Testis (tissue), 3 donors: ENCODE measurements around the gene USE1. TPM values are rescaled to one million over a fixed set of nuclear protein-coding genes. Genes with fewer than 3 reads are reported as not detected.

ENCODE experiments used
- DNase-seq: peaks from one replicate; pipeline ENCODE4 v3.0.0-alpha.2; 2019
- H3K27ac ChIP-seq, 2 donors: fragments of 200-600 bp; sonication (generic); one replicate each; pipeline ENCODE4 v1.5.1; 2019
- H3K27me3 ChIP-seq: fragments of 200-600 bp; sonication (generic); one replicate; pipeline ENCODE4 v1.5.1; 2019
- H3K36me3 ChIP-seq: fragments of 200-600 bp; sonication (generic); one replicate; pipeline ENCODE4 v1.5.1; 2017; ENCODE audit warnings: low read depth; ENCODE audit errors: missing control alignments
- H3K4me1 ChIP-seq: fragments of 200-600 bp; sonication (generic); one replicate; pipeline ENCODE4 v1.5.1; 2019
- H3K4me3 ChIP-seq, 2 donors: fragments of 200-600 bp; sonication (generic); one replicate each; pipeline ENCODE4 v1.5.1; 2017 to 2019
- H3K9me3 ChIP-seq: fragments of 200-600 bp; sonication (generic); one replicate; pipeline ENCODE4 v1.5.1; 2017
- CTCF ChIP-seq, 3 experiments: fragments of 450-650 bp in 2 of 3; fragments of 200-600 bp in 1 of 3; sonication (generic) in 1 of 3; IDR thresholded peaks; one replicate each; pipeline ENCODE4 v1.5.1; 2016 to 2019; ENCODE audit warnings: antibody characterized with exemption in 3 of 3, mild to moderate bottlenecking in 2 of 3, moderate library complexity in 1 of 3
- POLR2A ChIP-seq: fragments of 450-650 bp; IDR thresholded peaks from one replicate; pipeline ENCODE4 v1.6.1; 2017; ENCODE audit warnings: antibody characterized with exemption, mild to moderate bottlenecking, moderate library complexity
- WGBS, 2 donors: methylation state at CpG; one replicate each; pipeline ENCODE4 v1.1.5; 2018; 5-methylcytosine and 5-hydroxymethylcytosine counted together
- intact Hi-C: fragments of 100-400 bp; cut with DNase I; formaldehyde crosslinking; loops from one replicate; pipeline ENCODE4 v1.15.1; 2023; ENCODE audit warnings: low total_unique reads
- polyA plus RNA-seq: library from polyadenylated mRNA; stranded (reverse); fragments of 350-450 nt; fragmentation: Illumina TruSeq; extraction: RNeasy Lipid Tissue Mini Kit (QIAGEN cat#74804); gene quantifications from one replicate; pipeline ENCODE4 v1.2.3, GENCODE V29; 2014; ENCODE audit warnings: low read depth, low replicate concordance; ENCODE audit not compliant: insufficient read depth
- total RNA-seq, 2 donors: library from RNA; depleted of rRNA; stranded (reverse); fragments of >200 nt; gene quantifications; one replicate each; pipeline ENCODE4 v1.2.3, GENCODE V29; 2016

The USE1 gene
- total and polyA plus RNA-seq, 3 donors from 2014 or later: 15.8 to 33.3 (median 23.8) TPM

DNA sequence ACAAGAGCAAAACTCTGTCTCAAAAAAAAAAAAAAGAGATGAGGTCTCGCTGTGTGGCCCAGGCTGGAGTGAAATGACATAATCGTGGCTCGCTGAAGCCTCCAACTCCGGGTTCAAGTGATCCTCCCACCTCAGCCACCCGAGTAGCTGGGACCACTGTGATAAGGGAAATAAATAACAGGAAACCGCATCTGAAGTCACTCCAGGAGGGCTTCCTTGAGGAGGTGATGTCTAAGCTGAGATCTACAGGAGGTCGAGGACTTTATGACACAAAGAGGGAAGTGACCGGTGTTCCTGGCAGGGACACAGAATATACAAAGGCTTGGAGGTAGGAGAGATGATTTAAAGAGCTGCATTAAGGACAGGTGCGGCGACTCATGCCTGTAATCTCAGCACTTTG lies 39.5 kb downstream of the USE1 start:
- intact Hi-C loops: no loop called here
- H3K9me3 ChIP-seq: no peaks in the 10 kb centered on the region
- no peak for DNase-seq

DNA sequence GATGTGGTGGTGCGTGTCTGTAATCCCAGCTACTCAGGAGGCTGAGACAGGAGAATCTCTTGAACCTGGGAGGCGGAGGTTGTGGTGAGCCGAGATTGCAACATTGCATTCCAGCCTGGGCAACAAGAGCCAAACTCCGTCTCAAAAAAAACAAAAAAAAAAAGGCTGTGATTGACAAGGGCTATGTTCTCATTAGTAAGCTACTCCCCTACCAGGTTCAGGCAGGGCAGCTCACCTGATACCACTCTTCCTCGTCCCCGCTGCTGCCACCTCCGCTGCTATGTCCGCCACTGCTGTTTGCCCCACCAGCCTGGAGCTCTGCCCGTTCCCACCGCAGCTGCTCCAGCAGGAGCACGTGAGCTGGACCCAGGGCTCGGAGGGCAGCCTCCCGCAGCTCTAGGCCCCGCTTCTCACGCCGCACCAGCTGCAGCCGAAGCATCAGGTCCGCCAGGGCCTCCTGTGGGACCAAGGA lies 40.0 kb downstream of the USE1 start:
- intact Hi-C loops: no loop called here
- Histone ChIP-seq H3K9me3 (no peaks in the 10 kb centered on the region), H3K36me3 (no peaks in the 10 kb centered on the region), H3K27ac (no peak overlapping the region), H3K27me3 (no peaks in the 10 kb centered on the region), H3K4me1 (no peaks in the 10 kb centered on the region), H3K4me3 (no peak overlapping the region)
- WGBS, 2 donors: 73 to 86% methylated on average over 17 to 18 of the region's 18 CpGs
- TF ChIP-seq CTCF (IDR thresholded peaks at IDR 0.05) (no peak), POLR2A (no peak)
- DNase-seq: no peak

More for the DNA sequence above, 39.5 kb downstream of the USE1 start:
- no peak overlapping the region for H3K27ac ChIP-seq
- H3K4me1 ChIP-seq: no peaks in the 10 kb centered on the region
- no peak overlapping the region for H3K4me3 ChIP-seq
- H3K36me3 ChIP-seq: no peaks in the 10 kb centered on the region
- H3K27me3 ChIP-seq: no peaks in the 10 kb centered on the region
- 91 to 92% methylated on average over 10 of the region's 10 CpGs for WGBS, 2 donors
- TF ChIP-seq CTCF (IDR thresholded peaks at IDR 0.05) (no peak), POLR2A (no peak)

DNA sequence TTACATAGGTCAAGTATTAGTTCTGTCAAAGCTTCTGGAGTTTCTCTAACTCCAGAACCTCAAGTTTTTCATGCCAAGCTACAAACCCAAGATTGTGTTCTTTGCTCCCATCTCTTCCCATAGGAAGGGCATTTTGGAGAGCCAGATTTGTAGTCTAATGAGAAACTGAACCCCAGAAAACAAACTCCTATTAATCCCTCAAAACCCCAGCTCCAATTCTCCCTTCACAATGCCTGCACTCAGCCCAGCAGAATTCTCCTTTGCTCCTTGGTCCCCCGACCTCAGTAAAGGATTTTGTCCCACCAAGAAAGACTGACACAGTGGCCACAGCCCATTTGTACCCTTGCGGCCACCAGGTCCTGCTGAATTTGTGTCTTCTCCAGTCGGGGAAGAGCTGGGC lies 41.0 kb downstream of the USE1 start:
- no peaks in the 10 kb centered on the region for H3K4me1 ChIP-seq
- no peaks in the 10 kb centered on the region for H3K9me3 ChIP-seq
- DNase-seq: no peak
- H3K36me3 ChIP-seq: no peaks in the 10 kb centered on the region
- 84 to 89% methylated on average over 3 of the region's 3 CpGs for WGBS, 2 donors
- no peak overlapping the region for H3K27ac ChIP-seq
- intact Hi-C loops: no loop called here
- no peaks in the 10 kb centered on the region for H3K27me3 ChIP-seq
- no peak for TF ChIP-seq POLR2A
- TF ChIP-seq CTCF (IDR thresholded peaks at IDR 0.05): no peak
- H3K4me3 ChIP-seq: no peak overlapping the region

DNA sequence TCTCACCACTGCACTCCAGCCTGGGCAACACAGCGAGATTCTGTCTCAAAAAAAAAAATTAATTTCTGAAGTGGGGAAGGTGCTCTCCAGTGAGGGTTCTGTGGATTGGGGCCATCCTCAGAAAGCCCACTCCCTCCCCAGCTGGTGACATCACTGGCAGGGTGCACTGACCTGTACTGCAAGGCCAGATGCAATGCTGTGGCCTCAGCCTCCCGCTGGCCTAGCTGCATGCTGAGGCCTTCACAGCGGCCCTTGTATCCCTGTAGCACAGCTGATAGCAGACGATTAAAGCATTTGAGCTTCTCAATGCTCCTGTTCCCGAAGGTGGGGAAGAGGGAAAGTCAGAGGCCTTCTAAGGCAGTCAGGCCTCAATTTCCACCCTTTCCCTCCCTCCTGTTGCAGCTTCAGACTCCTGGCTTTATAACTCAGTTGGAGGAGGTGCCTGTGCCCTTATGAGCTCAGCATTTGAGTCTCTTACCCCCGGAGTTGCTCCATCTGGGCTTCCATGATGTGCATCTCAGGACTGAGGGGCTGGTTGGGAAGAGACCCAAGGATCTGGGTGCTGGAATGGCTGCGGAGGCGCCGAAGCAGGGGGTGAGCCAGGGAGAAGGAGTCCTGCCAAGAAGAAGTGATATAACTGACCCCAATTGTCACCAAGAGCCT lies 44.1 kb downstream of the USE1 start:
- Histone ChIP-seq H3K9me3 (no peaks in the 10 kb centered on the region), H3K27me3 (no peaks in the 10 kb centered on the region), H3K27ac (no peak overlapping the region), H3K4me1 (no peaks in the 10 kb centered on the region), H3K36me3 (no peaks in the 10 kb centered on the region), H3K4me3 (no peak overlapping the region)
- DNase-seq: no peak
- intact Hi-C loops: no loop called here
- TF ChIP-seq POLR2A: no peak
- no peak for TF ChIP-seq CTCF (IDR thresholded peaks at IDR 0.05)
- WGBS, 2 donors: 94% methylated on average over 6 to 9 of the region's 9 CpGs

GRCh38 chr19:17259934-17260333 lies 44.8 kb downstream of the USE1 start:
- intact Hi-C loops: no loop called here
- TF ChIP-seq CTCF (IDR thresholded peaks at IDR 0.05) (no peak), POLR2A (no peak)
- Histone ChIP-seq H3K4me3 (no peak overlapping the region), H3K27me3 (no peaks in the 10 kb centered on the region), H3K9me3 (no peaks in the 10 kb centered on the region), H3K36me3 (no peaks in the 10 kb centered on the region), H3K27ac (no peak overlapping the region), H3K4me1 (no peaks in the 10 kb centered on the region)
- WGBS, 2 donors: 64 to 86% methylated on average over 1 of the region's 1 CpG
- no peak for DNase-seq
